ENCODE data around the gene DCDC2. TPM values are rescaled to one million over a fixed set of nuclear protein-coding genes. Genes with fewer than 3 reads are reported as not detected.

The DCDC2 gene
- total and polyA plus RNA-seq, 7 donors: 0.45 to 3.1 (median 0.74) TPM

- Histone ChIP-seq H3K4me1 (no peaks in the 10 kb centered on the region), H3K27ac (no peak overlapping the region), H3K27me3 (ENCODE audit: insufficient read depth in 3 of 3, low read length in 2 of 3) (peaks cover 0 to 4% (median 2%) of the 10 kb centered on the region in 3 donors), H3K9me3 (no peaks in the 10 kb centered on the region), H3K4me3 (no peak overlapping the region), H3K36me3 (ENCODE audit: insufficient read depth in 1 of 2, low read depth in 1 of 2) (no peaks in the 10 kb centered on the region)
- ATAC-seq (no peak), DNase-seq (no peak)
- intact Hi-C loops (cut with DNase I): no loop called here
- no peak for TF ChIP-seq CTCF (IDR thresholded peaks at IDR 0.05)
- 76 to 88% (median 82%) methylated on average over 4 of the region's 4 CpGs for WGBS, 3 donors
Observed at GRCh38 chr6:24257282-24257681, 100.6 kb downstream of the DCDC2 start.

GRCh38 chr6:24255676-24256075 is 102.2 kb downstream of the DCDC2 start:
- DNase-seq: no peak
- no peak for TF ChIP-seq CTCF (IDR thresholded peaks at IDR 0.05)
- 86 to 90% (median 87%) methylated on average over 1 of the region's 1 CpG for WGBS, 3 donors

DNA sequence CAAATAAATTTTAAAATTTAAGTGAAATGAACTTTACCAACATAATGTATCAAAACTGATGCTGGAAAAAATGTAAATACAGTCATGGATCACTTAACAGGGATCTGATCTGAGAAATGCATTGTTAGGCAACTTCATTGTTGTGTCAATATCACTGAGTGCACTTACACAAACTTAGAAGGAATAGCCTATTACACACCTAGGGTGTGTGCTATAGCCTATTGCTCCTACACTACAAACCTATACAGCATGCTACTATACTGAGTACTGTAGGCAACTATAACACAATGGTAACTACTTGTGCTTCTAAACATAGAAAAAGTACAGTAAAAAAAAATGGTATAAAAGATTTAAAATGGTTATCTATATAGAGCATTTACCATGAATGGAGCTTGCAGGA is 104.5 kb downstream of the DCDC2 start:
- no peaks in the 10 kb centered on the region for H3K4me1 ChIP-seq
- no peaks in the 10 kb centered on the region for H3K36me3 ChIP-seq (ENCODE audit: insufficient read depth in 1 of 2, low read depth in 1 of 2)
- no peak overlapping the region for H3K4me3 ChIP-seq
- H3K27ac ChIP-seq: no peak overlapping the region
- H3K9me3 ChIP-seq: no peaks in the 10 kb centered on the region
- no peak for ATAC-seq
- no peak for DNase-seq
- H3K27me3 ChIP-seq (ENCODE audit: insufficient read depth in 3 of 3, low read length in 2 of 3): peaks cover 0 to 4% (median 2%) of the 10 kb centered on the region in 3 donors
- TF ChIP-seq CTCF (IDR thresholded peaks at IDR 0.05): no peak
- intact Hi-C loops (cut with DNase I): no loop called here

More at GRCh38 chr6:24255676-24256075, 102.2 kb downstream of the DCDC2 start:
- no peak overlapping the region for H3K27ac ChIP-seq
- no peaks in the 10 kb centered on the region for H3K9me3 ChIP-seq
- ATAC-seq: no peak
- peaks cover 0 to 4% (median 2%) of the 10 kb centered on the region in 3 donors for H3K27me3 ChIP-seq (ENCODE audit: insufficient read depth in 3 of 3, low read length in 2 of 3)
- no peaks in the 10 kb centered on the region for H3K4me1 ChIP-seq
- no peaks in the 10 kb centered on the region for H3K36me3 ChIP-seq (ENCODE audit: insufficient read depth in 1 of 2, low read depth in 1 of 2)
- H3K4me3 ChIP-seq: no peak overlapping the region
- intact Hi-C loops (cut with DNase I): no loop called here

DNA sequence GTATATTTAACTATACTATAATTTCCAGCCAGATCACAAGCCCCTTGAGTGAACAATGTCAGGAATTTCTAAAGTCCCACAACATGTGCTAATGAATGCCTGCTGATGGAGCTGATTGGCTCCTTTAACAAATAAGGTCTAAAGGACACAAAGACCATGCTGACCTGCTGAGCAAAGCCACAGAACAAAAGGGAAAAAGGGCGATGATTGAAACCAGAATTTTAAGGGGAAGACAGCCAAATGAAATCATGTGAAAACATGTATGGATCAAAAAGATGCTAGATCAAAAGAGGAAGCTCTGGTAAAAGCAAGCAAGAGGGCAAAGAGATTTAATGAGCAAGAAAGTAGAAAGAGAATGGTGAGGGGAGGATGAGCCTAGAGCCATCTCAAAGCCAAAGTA is 105.6 kb downstream of the DCDC2 start:
- no peak overlapping the region for H3K4me3 ChIP-seq
- ATAC-seq (no peak), DNase-seq (no peak)
- no peaks in the 10 kb centered on the region for H3K9me3 ChIP-seq
- H3K4me1 ChIP-seq: no peaks in the 10 kb centered on the region
- intact Hi-C loops (cut with DNase I): no loop called here
- no peaks in the 10 kb centered on the region for H3K36me3 ChIP-seq (ENCODE audit: insufficient read depth in 1 of 2, low read depth in 1 of 2)
- H3K27ac ChIP-seq: no peak overlapping the region
- 65 to 79% (median 76%) methylated on average over 1 of the region's 1 CpG for WGBS, 3 donors
- peaks cover 0 to 2% (median 0%) of the 10 kb centered on the region in 3 donors for H3K27me3 ChIP-seq (ENCODE audit: insufficient read depth in 3 of 3, low read length in 2 of 3)
- TF ChIP-seq CTCF (IDR thresholded peaks at IDR 0.05): no peak

- ATAC-seq (no peak), DNase-seq (no peak)
- Histone ChIP-seq H3K27ac (no peak overlapping the region), H3K27me3 (ENCODE audit: insufficient read depth in 3 of 3, low read length in 2 of 3) (no peaks in the 10 kb centered on the region), H3K36me3 (ENCODE audit: insufficient read depth in 1 of 2, low read depth in 1 of 2) (no peaks in the 10 kb centered on the region), H3K4me1 (no peaks in the 10 kb centered on the region), H3K9me3 (no peaks in the 10 kb centered on the region), H3K4me3 (no peak overlapping the region)
- intact Hi-C loops (cut with DNase I): no loop called here
- WGBS, 3 donors: 57 to 95% (median 70%) methylated on average over 2 of the region's 2 CpGs
- TF ChIP-seq CTCF (IDR thresholded peaks at IDR 0.05): no peak
Observed at GRCh38 chr6:24251339-24251738, 106.5 kb downstream of the DCDC2 start.

Data from psoas muscle (tissue), 8 donors.